ENCODE measurements around the gene TMCC3.

TMCC3 gene

DNA sequence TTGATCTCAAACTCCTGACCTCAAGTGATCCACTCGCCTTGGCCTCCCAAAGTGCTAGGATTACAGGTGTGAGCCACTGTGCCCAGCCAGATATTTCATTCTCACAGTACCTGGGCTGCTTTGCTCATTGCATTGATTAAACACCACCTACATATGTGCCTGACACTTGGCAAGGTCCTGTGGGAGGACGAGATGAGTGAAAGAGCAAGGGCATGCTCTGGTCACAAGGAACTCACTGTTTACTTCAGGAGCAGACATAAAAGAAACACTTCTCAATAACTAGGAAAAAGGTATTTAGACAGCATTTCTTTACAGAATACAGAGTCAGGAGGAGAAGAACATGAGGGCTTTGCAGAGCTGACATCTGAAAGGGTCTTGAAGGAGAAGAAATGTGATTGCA is 91.7 kb downstream of the TMCC3 start:
- H2AK5ac ChIP-seq (ENCODE audit: low read length): no peak overlapping the region
- no peak overlapping the region for H2BK12ac ChIP-seq (ENCODE audit: low read length)
- H3K79me1 ChIP-seq (ENCODE audit: low read length): no peaks in the 10 kb centered on the region
- no peak overlapping the region for H3K27ac ChIP-seq (ENCODE audit: low read depth, low read length)
- H3K4me1 ChIP-seq (ENCODE audit: control insufficient read depth in 1 of 2, insufficient read depth in 2 of 2, low read length in 2 of 2): peaks cover 5 to 7% of the 10 kb centered on the region in 2 experiments
- H2BK5ac ChIP-seq (ENCODE audit: low read depth, low read length, poor library complexity): no peak overlapping the region
- H2BK120ac ChIP-seq (ENCODE audit: insufficient read depth, low read length, poor library complexity): no peak overlapping the region
- no peak overlapping the region for H3K4me3 ChIP-seq (ENCODE audit: low read depth, low read length)
- H3K18ac ChIP-seq (ENCODE audit: low read length): no peak overlapping the region
- no peak overlapping the region for H2AFZ ChIP-seq (ENCODE audit: insufficient read depth, low read length, poor library complexity)
- no peak overlapping the region for H4K91ac ChIP-seq (ENCODE audit: low read depth, low read length)
- H4K12ac ChIP-seq (ENCODE audit: low read depth, low read length): no peak overlapping the region
- H4K8ac ChIP-seq (ENCODE audit: low read depth, low read length): no peak overlapping the region
- H3K36me3 ChIP-seq (ENCODE audit: control insufficient read depth in 1 of 2, insufficient read depth in 2 of 2, low read length in 2 of 2): no peaks in the 10 kb centered on the region
- no peak overlapping the region for H3K14ac ChIP-seq (ENCODE audit: low read length)
- H3K4me2 ChIP-seq (ENCODE audit: low read length): no peak overlapping the region
- no peaks in the 10 kb centered on the region for H3K27me3 ChIP-seq (ENCODE audit: insufficient read depth, low read length)
- DNase-seq: no peak
- no peak overlapping the region for H3K4ac ChIP-seq (ENCODE audit: low read depth, low read length)
- H3K79me2 ChIP-seq (ENCODE audit: control insufficient read depth, insufficient read depth, low read length, poor library complexity): no peaks in the 10 kb centered on the region
- WGBS (ENCODE audit: extremely low coverage, insufficient coverage, insufficient read length): no CpG with 5 or more reads among the region's 2 CpGs
- no peak overlapping the region for H3K23ac ChIP-seq (ENCODE audit: low read length)
- no peak overlapping the region for H3K9ac ChIP-seq (ENCODE audit: low read length)
- H3K9me3 ChIP-seq (ENCODE audit: insufficient read depth, low read depth, low read length): no peaks in the 10 kb centered on the region

- H3K27ac ChIP-seq (ENCODE audit: low read depth, low read length): no peak overlapping the region
- H2BK120ac ChIP-seq (ENCODE audit: insufficient read depth, low read length, poor library complexity): no peak overlapping the region
Observed at GRCh38 chr12:94557746-94558295, 92.5 kb downstream of the TMCC3 start.

DNA sequence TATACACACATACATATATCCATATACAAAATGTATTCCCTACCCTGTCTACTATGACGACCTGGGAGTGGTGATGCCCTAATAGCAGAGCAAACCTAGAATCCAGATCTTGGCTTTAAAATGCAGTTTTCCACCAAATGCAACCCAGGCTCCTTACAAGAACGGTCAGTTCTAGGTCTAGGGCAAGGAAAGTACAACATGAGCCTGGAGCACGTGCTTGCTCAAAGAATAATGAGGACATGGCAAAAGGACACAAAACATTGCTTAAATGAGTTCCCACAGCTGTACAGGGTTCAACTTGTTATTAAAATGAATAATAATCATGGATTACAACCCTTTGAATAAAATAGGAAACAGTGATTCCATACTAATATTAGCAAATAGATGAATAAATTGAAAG is 94.7 kb downstream of the TMCC3 start:
- no peaks in the 10 kb centered on the region for H3K9me3 ChIP-seq (ENCODE audit: insufficient read depth, low read depth, low read length)
- no peak overlapping the region for H2BK120ac ChIP-seq (ENCODE audit: insufficient read depth, low read length, poor library complexity)

More at GRCh38 chr12:94557746-94558295, 92.5 kb downstream of the TMCC3 start:
- no peaks in the 10 kb centered on the region for H3K79me2 ChIP-seq (ENCODE audit: control insufficient read depth, insufficient read depth, low read length, poor library complexity)
- no peaks in the 10 kb centered on the region for H3K27me3 ChIP-seq (ENCODE audit: insufficient read depth, low read length)
- H3K4me1 ChIP-seq (ENCODE audit: control insufficient read depth in 1 of 2, insufficient read depth in 2 of 2, low read length in 2 of 2): peaks cover 5 to 7% of the 10 kb centered on the region in 2 experiments
- no peak overlapping the region for H2BK5ac ChIP-seq (ENCODE audit: low read depth, low read length, poor library complexity)
- H3K79me1 ChIP-seq (ENCODE audit: low read length): no peaks in the 10 kb centered on the region
- no peak overlapping the region for H4K12ac ChIP-seq (ENCODE audit: low read depth, low read length)
- H2AFZ ChIP-seq (ENCODE audit: insufficient read depth, low read length, poor library complexity): no peak overlapping the region
- no peak overlapping the region for H3K4me3 ChIP-seq (ENCODE audit: low read depth, low read length)
- DNase-seq: no peak
- H3K36me3 ChIP-seq (ENCODE audit: control insufficient read depth in 1 of 2, insufficient read depth in 2 of 2, low read length in 2 of 2): no peaks in the 10 kb centered on the region
- H3K18ac ChIP-seq (ENCODE audit: low read length): no peak overlapping the region
- no peaks in the 10 kb centered on the region for H3K9me3 ChIP-seq (ENCODE audit: insufficient read depth, low read depth, low read length)
- no peak overlapping the region for H3K4me2 ChIP-seq (ENCODE audit: low read length)
- H4K8ac ChIP-seq (ENCODE audit: low read depth, low read length): no peak overlapping the region
- H3K4ac ChIP-seq (ENCODE audit: low read depth, low read length): no peak overlapping the region
- H3K9ac ChIP-seq (ENCODE audit: low read length): no peak overlapping the region
- no peak overlapping the region for H2AK5ac ChIP-seq (ENCODE audit: low read length)
- H4K91ac ChIP-seq (ENCODE audit: low read depth, low read length): no peak overlapping the region
- H3K14ac ChIP-seq (ENCODE audit: low read length): no peak overlapping the region
- H2BK12ac ChIP-seq (ENCODE audit: low read length): no peak overlapping the region
- WGBS (ENCODE audit: extremely low coverage, insufficient coverage, insufficient read length): no CpG with 5 or more reads among the region's 1 CpG
- no peak overlapping the region for H3K23ac ChIP-seq (ENCODE audit: low read length)

GRCh38 chr12:94553875-94554274 is 96.5 kb downstream of the TMCC3 start:
- no peak overlapping the region for H3K4me3 ChIP-seq (ENCODE audit: low read depth, low read length)
- H4K8ac ChIP-seq (ENCODE audit: low read depth, low read length): no peak overlapping the region

More for the DNA sequence above, 94.7 kb downstream of the TMCC3 start:
- Histone ChIP-seq H2AFZ (ENCODE audit: insufficient read depth, low read length, poor library complexity) (no peak overlapping the region), H4K8ac (ENCODE audit: low read depth, low read length) (no peak overlapping the region), H3K14ac (ENCODE audit: low read length) (no peak overlapping the region), H2BK5ac (ENCODE audit: low read depth, low read length, poor library complexity) (no peak overlapping the region), H4K91ac (ENCODE audit: low read depth, low read length) (no peak overlapping the region), H3K4me1 (ENCODE audit: control insufficient read depth in 1 of 2, insufficient read depth in 2 of 2, low read length in 2 of 2) (peaks cover 3% of the 10 kb centered on the region in 2 experiments), H3K27ac (ENCODE audit: low read depth, low read length) (no peak overlapping the region), H3K9ac (ENCODE audit: low read length) (no peak overlapping the region), H3K4me2 (ENCODE audit: low read length) (no peak overlapping the region), H3K79me2 (ENCODE audit: control insufficient read depth, insufficient read depth, low read length, poor library complexity) (no peaks in the 10 kb centered on the region), H3K4ac (ENCODE audit: low read depth, low read length) (no peak overlapping the region), H3K79me1 (ENCODE audit: low read length) (no peaks in the 10 kb centered on the region), H3K18ac (ENCODE audit: low read length) (no peak overlapping the region), H3K23ac (ENCODE audit: low read length) (no peak overlapping the region), H4K12ac (ENCODE audit: low read depth, low read length) (no peak overlapping the region), H3K27me3 (ENCODE audit: insufficient read depth, low read length) (no peaks in the 10 kb centered on the region), H2AK5ac (ENCODE audit: low read length) (no peak overlapping the region), H3K4me3 (ENCODE audit: low read depth, low read length) (no peak overlapping the region), H3K36me3 (ENCODE audit: control insufficient read depth in 1 of 2, insufficient read depth in 2 of 2, low read length in 2 of 2) (no peaks in the 10 kb centered on the region), H2BK12ac (ENCODE audit: low read length) (no peak overlapping the region)
- no peak for DNase-seq
- WGBS (ENCODE audit: extremely low coverage, insufficient coverage, insufficient read length): no CpG with 5 or more reads among the region's 3 CpGs

More at GRCh38 chr12:94553875-94554274, 96.5 kb downstream of the TMCC3 start:
- Histone ChIP-seq H3K23ac (ENCODE audit: low read length) (no peak overlapping the region), H3K27ac (ENCODE audit: low read depth, low read length) (no peak overlapping the region), H2BK5ac (ENCODE audit: low read depth, low read length, poor library complexity) (no peak overlapping the region), H3K9ac (ENCODE audit: low read length) (no peak overlapping the region), H3K79me2 (ENCODE audit: control insufficient read depth, insufficient read depth, low read length, poor library complexity) (no peaks in the 10 kb centered on the region), H3K27me3 (ENCODE audit: insufficient read depth, low read length) (no peaks in the 10 kb centered on the region), H3K4me2 (ENCODE audit: low read length) (no peak overlapping the region), H2BK12ac (ENCODE audit: low read length) (no peak overlapping the region), H2AK5ac (ENCODE audit: low read length) (no peak overlapping the region), H4K91ac (ENCODE audit: low read depth, low read length) (no peak overlapping the region), H3K9me3 (ENCODE audit: insufficient read depth, low read depth, low read length) (no peaks in the 10 kb centered on the region), H3K4me1 (ENCODE audit: control insufficient read depth in 1 of 2, insufficient read depth in 2 of 2, low read length in 2 of 2) (no peaks in the 10 kb centered on the region), H3K18ac (ENCODE audit: low read length) (no peak overlapping the region), H3K4ac (ENCODE audit: low read depth, low read length) (no peak overlapping the region), H3K79me1 (ENCODE audit: low read length) (no peaks in the 10 kb centered on the region), H3K36me3 (ENCODE audit: control insufficient read depth in 1 of 2, insufficient read depth in 2 of 2, low read length in 2 of 2) (no peaks in the 10 kb centered on the region), H2BK120ac (ENCODE audit: insufficient read depth, low read length, poor library complexity) (no peak overlapping the region), H2AFZ (ENCODE audit: insufficient read depth, low read length, poor library complexity) (no peak overlapping the region), H4K12ac (ENCODE audit: low read depth, low read length) (no peak overlapping the region), H3K14ac (ENCODE audit: low read length) (no peak overlapping the region)
- no peak for DNase-seq
- WGBS (ENCODE audit: extremely low coverage, insufficient coverage, insufficient read length): 100% methylated on average over 2 of the region's 15 CpGs

Data from trophoblast cell (in vitro differentiated cells and primary cell).